ENCODE results near the gene ARHGAP22.
A peak's percentile ranks its signal among the peaks of the same experiment; 100 is the strongest.

ARHGAP22 gene

GRCh38 chr10:48551861-48552591 is 52.8 kb downstream of the ARHGAP22 start:
- FAIRE-seq: peak; percentile 35
- DNase-seq (ENCODE audit: insufficient read length, low spot score): peak; percentile 56

DNA sequence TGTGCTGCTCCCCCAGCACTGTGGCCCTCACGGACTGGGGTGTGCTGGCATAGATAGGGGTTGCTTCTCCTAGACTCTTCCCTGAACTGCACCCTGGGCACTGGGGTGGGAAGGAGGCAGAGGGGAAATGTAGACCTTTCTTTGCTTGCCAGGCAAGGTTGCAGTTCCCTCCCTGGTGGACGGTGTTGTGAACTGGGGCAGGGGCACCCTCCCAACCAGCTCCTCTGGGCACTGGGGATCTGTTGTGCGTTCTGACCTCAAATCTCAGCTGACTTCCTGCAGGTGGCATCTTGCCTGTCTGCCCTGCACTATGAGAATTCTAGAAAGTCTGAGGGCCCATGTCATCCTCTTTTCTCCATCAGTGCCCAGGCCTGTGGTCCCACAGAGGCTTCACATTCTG is 53.9 kb downstream of the ARHGAP22 start:
- FAIRE-seq (no peak), DNase-seq (ENCODE audit: insufficient read length, low spot score) (no peak)
- TF ChIP-seq CTCF (IDR thresholded peaks at IDR 0.05; ENCODE audit: insufficient read depth, missing control alignments): no peak

More at GRCh38 chr10:48551861-48552591, 52.8 kb downstream of the ARHGAP22 start:
- peak; percentile 79 for TF ChIP-seq CTCF (IDR thresholded peaks at IDR 0.05; ENCODE audit: insufficient read depth, missing control alignments)

DNA sequence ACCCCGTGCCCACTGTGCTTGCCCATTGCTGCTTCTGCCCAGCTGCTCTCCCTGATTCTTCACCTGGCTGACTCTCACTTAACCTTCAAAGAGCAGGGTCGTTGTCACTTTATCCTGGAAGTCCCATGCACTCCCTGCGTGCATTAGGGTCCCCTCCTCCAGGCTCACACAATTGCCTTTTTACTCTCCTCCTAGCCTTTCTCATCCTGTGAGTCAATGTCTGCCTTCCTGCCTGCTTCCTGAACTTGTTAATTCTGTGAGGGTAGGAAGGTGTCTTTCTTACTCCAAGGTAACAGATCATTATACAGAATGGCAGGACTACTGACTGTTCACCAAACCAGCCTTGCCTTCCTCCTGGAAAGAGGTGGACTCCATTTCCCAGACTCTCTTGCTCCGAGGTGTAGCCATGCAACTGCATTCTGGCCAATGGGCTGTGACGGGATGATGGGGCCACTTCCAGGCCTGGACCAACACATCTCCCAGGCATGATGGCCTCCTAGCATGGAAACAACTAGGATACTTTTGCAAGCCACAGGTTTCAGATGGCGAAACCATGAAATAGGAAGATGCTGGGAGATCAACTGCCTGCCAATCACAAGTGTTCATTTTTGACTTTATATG is 54.7 kb downstream of the ARHGAP22 start:
- DNase-seq (ENCODE audit: insufficient read length, low spot score) (no peak), FAIRE-seq (no peak)
- TF ChIP-seq CTCF (IDR thresholded peaks at IDR 0.05; ENCODE audit: insufficient read depth, missing control alignments): no peak

DNA sequence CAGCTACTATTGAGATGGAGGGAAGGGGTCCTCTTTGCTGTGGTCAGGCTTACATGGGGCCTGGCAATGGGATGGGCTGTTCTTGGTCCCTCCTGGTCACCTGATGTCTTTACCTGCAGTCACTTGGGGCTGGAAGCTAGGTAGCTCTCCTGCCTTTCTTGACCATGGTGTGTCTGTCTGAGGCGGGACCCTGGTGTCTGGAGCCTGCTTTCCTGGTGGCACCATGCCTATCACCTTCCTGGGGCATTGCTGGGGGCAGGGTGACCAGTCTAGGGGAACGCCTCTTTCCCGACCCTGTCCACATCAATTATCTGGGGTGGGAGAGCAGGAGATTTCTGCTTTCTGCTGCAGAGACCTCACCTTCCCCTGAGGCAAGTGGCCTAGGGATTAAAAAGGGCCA is 55.6 kb downstream of the ARHGAP22 start:
- FAIRE-seq (no peak), DNase-seq (ENCODE audit: insufficient read length, low spot score) (no peak)
- no peak for TF ChIP-seq CTCF (IDR thresholded peaks at IDR 0.05; ENCODE audit: insufficient read depth, missing control alignments)

DNA sequence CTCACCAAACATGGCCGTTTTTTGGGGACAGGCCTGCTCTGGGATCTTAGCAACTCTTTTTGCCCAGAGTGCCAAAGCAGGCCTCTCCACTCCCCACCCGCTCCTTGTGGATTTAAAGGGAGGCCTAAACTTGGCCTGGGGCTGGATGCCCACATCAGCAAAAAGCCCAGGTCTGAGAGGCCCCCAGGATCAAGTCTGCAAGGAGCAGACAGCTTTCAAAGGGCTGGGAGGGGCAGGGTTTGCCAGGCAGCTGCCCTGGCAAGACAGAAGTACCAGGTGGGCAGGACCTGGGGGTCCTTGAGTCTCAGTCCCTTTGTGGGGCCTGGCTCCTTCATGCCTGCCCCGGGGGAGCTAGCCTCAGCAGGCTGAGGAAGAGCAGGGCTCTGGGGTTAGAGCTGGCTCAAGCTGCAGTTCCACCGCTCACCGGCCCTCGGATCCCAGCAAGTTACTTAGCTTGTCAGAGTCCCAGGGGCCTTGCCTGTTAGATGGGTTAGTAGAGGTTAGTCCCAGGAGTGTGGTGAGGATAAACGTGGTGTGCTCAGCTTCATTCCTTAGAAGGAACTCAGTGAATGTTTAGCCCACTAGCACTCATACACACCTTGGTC is 56.2 kb downstream of the ARHGAP22 start:
- DNase-seq (ENCODE audit: insufficient read length, low spot score): no peak

DNA sequence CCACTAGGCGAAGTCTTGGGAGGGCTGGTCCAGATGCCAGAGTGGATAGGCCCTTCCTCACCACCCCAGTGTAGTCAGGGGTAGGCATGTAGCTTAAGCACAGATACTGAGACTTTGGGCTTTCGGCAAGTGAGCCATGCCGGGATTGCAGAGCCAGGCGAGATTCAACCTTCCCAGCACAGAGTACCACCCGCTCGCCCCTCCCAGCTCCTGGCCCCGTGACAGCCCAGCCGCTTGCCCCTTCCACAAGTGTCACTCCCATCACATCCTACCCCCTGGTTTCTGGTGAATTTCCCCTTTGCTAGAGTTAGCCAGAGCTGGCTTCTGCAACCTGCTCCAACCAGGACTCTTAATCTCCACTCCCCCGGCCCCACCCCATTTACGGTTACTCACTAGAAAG is 56.9 kb downstream of the ARHGAP22 start:
- DNase-seq (ENCODE audit: insufficient read length, low spot score) (no peak), FAIRE-seq (no peak)
- TF ChIP-seq CTCF (IDR thresholded peaks at IDR 0.05; ENCODE audit: insufficient read depth, missing control alignments): no peak

More for the DNA sequence above, 56.2 kb downstream of the ARHGAP22 start:
- no peak for TF ChIP-seq CTCF (IDR thresholded peaks at IDR 0.05; ENCODE audit: insufficient read depth, missing control alignments)
- FAIRE-seq: no peak

Data from D721Med (cell line).